Lower leg skin (tissue), 3 donors: ENCODE measurements around the gene FGGY.

Experiments
- CTCF ChIP-seq, 3 donors: fragments of 450-650 bp; IDR thresholded peaks; one replicate each; pipeline ENCODE4 v1.5.1; 2016; ENCODE audit warnings: antibody characterized with exemption in 3 of 3, mild to moderate bottlenecking in 3 of 3, moderate library complexity in 2 of 3
- POLR2A ChIP-seq, 2 donors: fragments of 450-650 bp; IDR thresholded peaks; one replicate each; pipeline ENCODE4 v1.6.1; 2016 to 2017; ENCODE audit warnings: antibody characterized with exemption in 2 of 2, mild to moderate bottlenecking in 1 of 2, moderate library complexity in 1 of 2

GRCh38 chr1:59391212-59392179 lies 94.6 kb downstream of the FGGY start:
- TF ChIP-seq POLR2A (IDR thresholded peaks at IDR 0.05) = no peak
- no peak for TF ChIP-seq CTCF (IDR thresholded peaks at IDR 0.05)
